Inflammatory macrophage treated with lipopolysaccharide for 4 hours (primary cell): ENCODE data around the gene COBL.
A peak's percentile ranks its signal among the peaks of the same experiment; 100 is the strongest.

Experiments used
- DNase-seq: peaks from one replicate; pipeline ENCODE4 v3.0.0-alpha.2; 2020

The COBL gene

GRCh38 chr7:51186531-51186930, 130.1 kb downstream of the COBL start:
- no peak for DNase-seq

GRCh38 chr7:51182636-51183166, 133.9 kb downstream of the COBL start:
- no peak for DNase-seq

GRCh38 chr7:51180092-51180491, 136.5 kb downstream of the COBL start:
- DNase-seq: no peak

GRCh38 chr7:51175992-51176388, 140.6 kb downstream of the COBL start:
- no peak for DNase-seq

- DNase-seq: no peak
Observed at GRCh38 chr7:51175316-51175991, 141.2 kb downstream of the COBL start.

- DNase-seq: no peak
Observed at GRCh38 chr7:51165337-51165736, 151.3 kb downstream of the COBL start.

- peak; percentile 66 for DNase-seq
Observed at GRCh38 chr7:51162724-51163329, 153.8 kb downstream of the COBL start.

- no peak for DNase-seq
Observed at GRCh38 chr7:51161937-51162336, 154.7 kb downstream of the COBL start.

GRCh38 chr7:51160990-51161615, 155.5 kb downstream of the COBL start:
- DNase-seq: peak; percentile 48

- DNase-seq: no peak
Observed at GRCh38 chr7:51160411-51160810, 156.2 kb downstream of the COBL start.

- no peak for DNase-seq
Observed at GRCh38 chr7:51158742-51159445, 157.7 kb downstream of the COBL start.

GRCh38 chr7:51158211-51158610, 158.4 kb downstream of the COBL start:
- peak; percentile 6 for DNase-seq

- no peak for DNase-seq
Observed at GRCh38 chr7:51154201-51154600, 162.4 kb downstream of the COBL start.

GRCh38 chr7:51152706-51153200, 163.9 kb downstream of the COBL start:
- DNase-seq: no peak

GRCh38 chr7:51151455-51151854, 165.2 kb downstream of the COBL start:
- DNase-seq: no peak

- no peak for DNase-seq
Observed at GRCh38 chr7:51150193-51150592, 166.4 kb downstream of the COBL start.

- DNase-seq: no peak
Observed at GRCh38 chr7:51148216-51148615, 168.4 kb downstream of the COBL start.

- no peak for DNase-seq
Observed at GRCh38 chr7:51146816-51147586, 169.6 kb downstream of the COBL start.

GRCh38 chr7:51144178-51144577, 172.4 kb downstream of the COBL start:
- DNase-seq: no peak

- DNase-seq: no peak
Observed at GRCh38 chr7:51142741-51143385, 173.7 kb downstream of the COBL start.

- peak; percentile 47 for DNase-seq
Observed at GRCh38 chr7:51141451-51142003, 175.1 kb downstream of the COBL start.
